DND-41 (cell line): ENCODE results near the gene CHST14.
"Not testable (repeated sequence)": the region's sequence is repeated elsewhere in the genome, so short reads cannot be mapped to it uniquely, and the experiment has no call there.

ENCODE experiments used
- ATAC-seq: fragments of 200-7000 bp; cut with Tn5 transposase; 3 replicates; pipeline ENCODE4 v1.9.1; 2021; ENCODE audit warnings: low read depth; ENCODE audit not compliant: insufficient read depth
- DNase-seq: peaks from one replicate; pipeline ENCODE4 v3.0.0-alpha.2; 2020
- H2AFZ ChIP-seq: 2 replicates; pipeline ENCODE4 v1.6.0; 2012; ENCODE audit warnings: low read depth, low read length
- H3K27ac ChIP-seq: 2 replicates; pipeline ENCODE4 v1.5.1; 2012; ENCODE audit warnings: low read length, inconsistent platforms
- H3K27me3 ChIP-seq: fragments of 200-600 bp; sonication (generic); 2 replicates; pipeline ENCODE4 v1.6.0; 2012; ENCODE audit warnings: low read length, mild to moderate bottlenecking, inconsistent platforms; ENCODE audit not compliant: insufficient read depth, poor library complexity
- H3K36me3 ChIP-seq: 2 replicates; pipeline ENCODE4 v1.5.1; 2012; ENCODE audit warnings: low read length, inconsistent platforms; ENCODE audit not compliant: insufficient read depth
- H3K4me1 ChIP-seq: 2 replicates; pipeline ENCODE4 v1.5.1; 2012; ENCODE audit warnings: mild to moderate bottlenecking, low read length; ENCODE audit not compliant: insufficient read depth
- H3K4me2 ChIP-seq: 2 replicates; pipeline ENCODE4 v1.6.0; 2012; ENCODE audit warnings: mild to moderate bottlenecking, moderate library complexity, low read length, inconsistent platforms; ENCODE audit not compliant: insufficient read depth
- H3K4me3 ChIP-seq, 2 experiments: fragments of 200-600 bp in 1 of 2; shearing (Covaris generic) in 1 of 2; 2 replicates each; pipeline ENCODE4 v1.5.1; 2012 to 2016; ENCODE audit warnings: inconsistent platforms in 2 of 2, low read length in 2 of 2, mild to moderate bottlenecking in 2 of 2, low read depth in 1 of 2, moderate library complexity in 1 of 2
- H3K79me2 ChIP-seq: 2 replicates; pipeline ENCODE4 v1.6.0; 2012; ENCODE audit warnings: low read length, inconsistent platforms; ENCODE audit not compliant: insufficient read depth
- H3K9ac ChIP-seq: 2 replicates; pipeline ENCODE4 v1.6.0; 2012; ENCODE audit warnings: low read depth, mild to moderate bottlenecking, inconsistent platforms, low read length, moderate library complexity
- H3K9me3 ChIP-seq: 2 replicates; pipeline ENCODE4 v1.5.1; 2012; ENCODE audit warnings: low read length, moderate library complexity, mild to moderate bottlenecking, inconsistent platforms; ENCODE audit not compliant: insufficient read depth, severe bottlenecking
- H4K20me1 ChIP-seq: 2 replicates; pipeline ENCODE4 v1.6.0; 2012; ENCODE audit warnings: low read length; ENCODE audit not compliant: insufficient read depth
- EZH2 ChIP-seq: IDR thresholded peaks from 3 replicates; pipeline ENCODE4 v1.6.1; 2012; ENCODE audit warnings: borderline replicate concordance, low read depth, mild to moderate bottlenecking, moderate library complexity, low read length, inconsistent platforms; ENCODE audit not compliant: severe bottlenecking
- TF ChIP-seq, protein P1 (sequence below): IDR thresholded peaks from 2 replicates; pipeline ENCODE4 v1.5.1; 2012; ENCODE audit warnings: borderline replicate concordance, low read length, moderate library complexity, mild to moderate bottlenecking; ENCODE audit not compliant: poor library complexity, severe bottlenecking; ENCODE audit errors: extremely low read depth

The CHST14 gene

DNA sequence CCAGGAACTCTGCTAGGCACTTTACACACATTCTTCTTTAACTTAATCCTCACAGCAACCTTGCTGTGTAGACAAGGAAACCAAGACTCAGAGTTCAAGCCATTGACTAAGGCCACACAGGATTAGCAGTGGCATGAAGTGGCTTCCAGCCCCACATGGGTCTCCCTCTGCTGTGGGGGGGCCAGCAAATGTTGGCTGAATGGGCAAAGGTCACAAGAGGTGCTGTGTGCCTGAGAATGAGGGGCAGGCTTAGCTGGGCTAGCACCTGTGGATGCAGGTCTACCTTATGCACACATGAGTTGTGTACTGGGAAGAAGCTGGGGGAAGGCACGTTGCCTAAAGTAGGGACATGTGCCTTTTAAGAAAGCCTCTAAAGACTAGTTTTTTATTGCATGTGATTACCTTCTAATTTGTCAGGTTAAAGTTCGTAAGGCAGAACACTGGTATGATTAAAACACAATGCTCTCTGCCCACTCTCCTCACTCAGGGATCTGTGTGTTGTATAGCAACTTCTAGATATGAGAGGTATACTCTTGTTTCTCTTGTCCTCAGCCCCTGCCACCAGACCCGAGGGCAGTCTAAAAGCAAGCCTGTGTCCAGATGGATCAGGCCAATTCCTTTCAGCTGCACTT lies 19.1 kb upstream of the CHST14 start:
- H3K36me3 ChIP-seq: no peaks in the 10 kb centered on the region
- DNase-seq: no peak
- peaks cover 93% of the 10 kb centered on the region for H3K79me2 ChIP-seq
- no peaks in the 10 kb centered on the region for H3K27me3 ChIP-seq
- H3K27ac ChIP-seq: no peak overlapping the region
- H3K9ac ChIP-seq: no peak overlapping the region
- H3K4me3 ChIP-seq: no peak overlapping the region
- no peak overlapping the region; the same call in 1 of the 2 replicates for H3K4me2 ChIP-seq
- peaks cover 32% of the 10 kb centered on the region for H3K4me1 ChIP-seq
- H3K9me3 ChIP-seq: no peaks in the 10 kb centered on the region
- no peak for TF ChIP-seq EZH2
- TF ChIP-seq, protein P1, sequence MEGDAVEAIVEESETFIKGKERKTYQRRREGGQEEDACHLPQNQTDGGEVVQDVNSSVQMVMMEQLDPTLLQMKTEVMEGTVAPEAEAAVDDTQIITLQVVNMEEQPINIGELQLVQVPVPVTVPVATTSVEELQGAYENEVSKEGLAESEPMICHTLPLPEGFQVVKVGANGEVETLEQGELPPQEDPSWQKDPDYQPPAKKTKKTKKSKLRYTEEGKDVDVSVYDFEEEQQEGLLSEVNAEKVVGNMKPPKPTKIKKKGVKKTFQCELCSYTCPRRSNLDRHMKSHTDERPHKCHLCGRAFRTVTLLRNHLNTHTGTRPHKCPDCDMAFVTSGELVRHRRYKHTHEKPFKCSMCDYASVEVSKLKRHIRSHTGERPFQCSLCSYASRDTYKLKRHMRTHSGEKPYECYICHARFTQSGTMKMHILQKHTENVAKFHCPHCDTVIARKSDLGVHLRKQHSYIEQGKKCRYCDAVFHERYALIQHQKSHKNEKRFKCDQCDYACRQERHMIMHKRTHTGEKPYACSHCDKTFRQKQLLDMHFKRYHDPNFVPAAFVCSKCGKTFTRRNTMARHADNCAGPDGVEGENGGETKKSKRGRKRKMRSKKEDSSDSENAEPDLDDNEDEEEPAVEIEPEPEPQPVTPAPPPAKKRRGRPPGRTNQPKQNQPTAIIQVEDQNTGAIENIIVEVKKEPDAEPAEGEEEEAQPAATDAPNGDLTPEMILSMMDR: no peak
- no peak for ATAC-seq
- H4K20me1 ChIP-seq: peaks cover 75% of the 10 kb centered on the region
- H2AFZ ChIP-seq: no peak overlapping the region

DNA sequence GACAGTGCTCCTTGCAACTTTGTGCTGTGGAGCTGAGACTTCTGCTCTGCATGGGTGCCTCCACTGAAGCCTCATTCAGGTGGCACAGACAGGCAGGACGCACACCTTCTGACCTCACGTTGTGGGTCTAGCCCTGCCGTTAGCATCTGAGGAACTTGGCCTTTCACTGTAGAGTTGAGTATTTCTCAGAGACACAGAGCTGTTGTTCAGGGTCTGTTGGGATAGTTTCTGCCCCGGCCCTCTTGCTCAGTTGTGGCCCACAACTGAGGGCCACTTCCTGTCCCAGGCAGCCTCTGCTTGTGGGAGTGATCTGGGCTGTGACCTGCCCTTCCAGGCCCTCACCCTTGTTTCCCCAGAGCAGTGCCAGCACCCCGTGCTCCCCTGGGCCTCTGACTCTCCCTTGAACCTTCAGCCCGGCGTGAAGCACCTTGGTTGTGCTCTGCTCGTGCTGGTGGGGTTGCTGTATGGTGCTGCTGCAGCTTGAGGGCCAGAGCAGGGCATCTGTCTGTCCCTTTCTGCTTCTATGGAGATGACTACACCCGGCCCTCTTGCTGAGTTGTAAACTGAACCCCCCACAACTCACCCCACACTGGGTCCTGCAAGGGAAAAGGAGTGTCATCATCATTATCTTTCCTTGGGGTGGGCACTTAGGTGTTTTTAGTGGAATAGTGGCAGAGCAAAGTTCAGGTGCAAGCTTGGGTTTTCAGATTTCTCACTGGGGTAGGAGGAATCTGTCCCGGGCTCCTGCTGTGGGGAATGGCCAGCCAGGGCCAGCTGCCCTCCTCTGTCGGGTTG lies 18.3 kb upstream of the CHST14 start:
- TF ChIP-seq, protein P1: no peak
- TF ChIP-seq EZH2: no peak
- H3K27me3 ChIP-seq: no peaks in the 10 kb centered on the region
- ATAC-seq (peak; percentile 58), DNase-seq (no peak)
- no peak overlapping the region for H2AFZ ChIP-seq
- H3K9me3 ChIP-seq: no peaks in the 10 kb centered on the region
- H3K79me2 ChIP-seq: peaks cover 94% of the 10 kb centered on the region
- H3K9ac ChIP-seq: no peak overlapping the region
- no peak overlapping the region for H3K4me3 ChIP-seq
- H3K27ac ChIP-seq: peak overlapping the region; percentile 39; the same call in 1 of the 2 replicates
- H3K4me1 ChIP-seq: peaks cover 32% of the 10 kb centered on the region
- no peak overlapping the region for H3K4me2 ChIP-seq
- H4K20me1 ChIP-seq: peaks cover 79% of the 10 kb centered on the region
- no peaks in the 10 kb centered on the region for H3K36me3 ChIP-seq

DNA sequence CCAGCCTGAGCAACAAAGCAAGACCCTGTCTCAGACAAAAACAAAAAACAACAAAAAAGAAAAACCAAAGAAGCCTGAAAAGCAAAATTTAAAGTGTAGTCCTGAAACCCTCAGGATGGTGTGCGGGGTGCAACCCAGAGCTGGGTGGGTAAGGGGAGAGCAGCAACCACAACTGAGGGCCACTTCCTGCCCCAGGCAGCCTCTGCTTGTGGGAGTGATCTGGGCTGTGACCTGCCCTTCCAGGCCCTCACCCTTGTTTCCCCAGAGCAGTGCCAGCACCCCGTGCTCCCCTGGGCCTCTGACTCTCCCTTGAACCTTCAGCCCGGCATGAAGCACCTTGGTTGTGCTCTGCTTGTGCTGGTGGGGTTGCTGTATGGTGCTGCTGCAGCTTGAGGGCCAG lies 16.8 kb upstream of the CHST14 start:
- peaks cover 32% of the 10 kb centered on the region for H3K4me1 ChIP-seq

DNA sequence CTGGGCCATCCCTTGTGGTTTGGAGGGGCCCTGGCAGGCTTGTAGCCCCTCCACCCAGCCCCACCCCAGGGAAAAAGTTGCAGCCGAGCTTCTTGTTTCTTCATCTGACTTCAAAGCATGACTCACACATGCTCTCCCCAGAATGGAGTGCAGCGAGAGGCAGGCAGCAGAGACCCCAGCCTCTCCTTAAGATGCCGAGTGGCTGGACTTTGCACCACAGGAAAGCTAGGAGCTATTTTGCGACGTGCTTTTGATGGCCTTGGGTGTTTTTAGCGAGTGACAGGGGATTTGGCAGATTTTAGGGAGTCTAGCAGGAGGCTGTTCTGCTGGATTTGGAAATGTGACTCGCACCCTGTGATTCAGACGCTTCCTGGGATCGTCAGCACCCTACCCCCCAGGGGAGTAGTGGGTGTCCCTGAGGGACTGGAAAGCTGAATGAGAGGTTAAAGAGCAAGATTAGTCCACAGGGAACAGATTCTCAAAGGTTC lies 15.8 kb upstream of the CHST14 start:
- TF ChIP-seq EZH2: no peak
- TF ChIP-seq, protein P1: no peak
- ATAC-seq (0 out of 3 replicates have a peak, but pooled peaks have one; percentile 12), DNase-seq (peak; percentile 26)
- Histone ChIP-seq H3K27me3 (no peaks in the 10 kb centered on the region), H3K79me2 (peaks cover 92% of the 10 kb centered on the region), H3K4me2 (no peak overlapping the region), H4K20me1 (peaks cover 89% of the 10 kb centered on the region), H3K9ac (no peak overlapping the region), H3K9me3 (no peaks in the 10 kb centered on the region), H3K36me3 (peaks cover 18% of the 10 kb centered on the region), H2AFZ (no peak overlapping the region), H3K27ac (no peak overlapping the region), H3K4me3 (no peak overlapping the region), H3K4me1 (peaks cover 32% of the 10 kb centered on the region)

More for the DNA sequence above, 16.8 kb upstream of the CHST14 start:
- not testable (repeated sequence) for H3K36me3 ChIP-seq, H3K9me3 ChIP-seq, H2AFZ ChIP-seq, H3K4me2 ChIP-seq, H3K9ac ChIP-seq, H3K4me3 ChIP-seq, H3K27me3 ChIP-seq
- Histone ChIP-seq H3K79me2 (peaks cover 91% of the 10 kb centered on the region), H4K20me1 (peaks cover 87% of the 10 kb centered on the region), H3K27ac (peak overlapping the region; percentile 47)
- peak; percentile 70 for DNase-seq
- ATAC-seq: peak; percentile 93
